Activated naive CD4-positive, alpha-beta T cell treated with anti-CD3 and anti-CD28 coated beads, Interleukin-2, amount 50 U/mL, for 24 hours (primary cell): ENCODE data around the gene DNAJB6.

Experiments used
- H3K27ac Mint-ChIP-seq: one replicate; pipeline ENCODE4 v1.8.0; 2021; ENCODE audit warnings: mild to moderate bottlenecking, mixed read lengths
- H3K27me3 Mint-ChIP-seq: one replicate; pipeline ENCODE4 v1.8.0; 2021; ENCODE audit warnings: mixed read lengths
- H3K36me3 Mint-ChIP-seq: one replicate; pipeline ENCODE4 v1.8.0; 2021; ENCODE audit warnings: mixed read lengths
- H3K4me1 Mint-ChIP-seq: one replicate; pipeline ENCODE4 v1.8.0; 2021; ENCODE audit warnings: mixed read lengths
- H3K4me3 Mint-ChIP-seq: one replicate; pipeline ENCODE4 v1.8.0; 2021; ENCODE audit warnings: mild to moderate bottlenecking, mixed read lengths
- H3K9me3 Mint-ChIP-seq: one replicate; pipeline ENCODE4 v1.8.0; 2021; ENCODE audit warnings: mixed read lengths

DNAJB6 gene

DNA sequence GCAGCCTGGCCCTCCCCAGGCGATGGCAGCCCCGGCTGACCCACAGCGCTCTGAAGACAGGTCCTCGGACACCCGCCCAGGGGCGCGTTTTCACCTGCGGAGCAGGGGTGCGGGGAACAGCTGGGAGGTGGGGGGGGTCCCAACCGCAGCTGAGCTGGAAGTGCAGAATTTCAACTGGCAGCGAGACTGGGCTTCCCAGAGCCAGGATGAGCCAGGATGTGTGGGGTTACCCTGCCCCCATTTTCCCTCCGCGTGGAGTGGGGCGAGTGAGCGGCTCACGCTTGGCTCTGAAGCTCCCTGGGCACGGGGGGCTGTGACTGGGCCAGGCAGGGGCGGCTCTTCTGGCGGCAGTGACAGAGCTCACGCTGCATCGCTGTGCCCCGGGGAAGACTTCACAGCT, 70.2 kb downstream of the DNAJB6 start:
- no peak overlapping the region for H3K4me3 Mint-ChIP-seq
- no peak overlapping the region for H3K27ac Mint-ChIP-seq
- peaks cover 15% of the 10 kb centered on the region for H3K4me1 Mint-ChIP-seq
- H3K9me3 Mint-ChIP-seq: no peaks in the 10 kb centered on the region
- H3K36me3 Mint-ChIP-seq: peaks cover 2% of the 10 kb centered on the region
- H3K27me3 Mint-ChIP-seq: no peaks in the 10 kb centered on the region

GRCh38 chr7:157407512-157408257, 70.9 kb downstream of the DNAJB6 start:
- no peaks in the 10 kb centered on the region for H3K9me3 Mint-ChIP-seq
- H3K4me3 Mint-ChIP-seq: no peak overlapping the region
- no peak overlapping the region for H3K27ac Mint-ChIP-seq
- peaks cover 15% of the 10 kb centered on the region for H3K4me1 Mint-ChIP-seq
- no peaks in the 10 kb centered on the region for H3K27me3 Mint-ChIP-seq
- peaks cover 2% of the 10 kb centered on the region for H3K36me3 Mint-ChIP-seq

DNA sequence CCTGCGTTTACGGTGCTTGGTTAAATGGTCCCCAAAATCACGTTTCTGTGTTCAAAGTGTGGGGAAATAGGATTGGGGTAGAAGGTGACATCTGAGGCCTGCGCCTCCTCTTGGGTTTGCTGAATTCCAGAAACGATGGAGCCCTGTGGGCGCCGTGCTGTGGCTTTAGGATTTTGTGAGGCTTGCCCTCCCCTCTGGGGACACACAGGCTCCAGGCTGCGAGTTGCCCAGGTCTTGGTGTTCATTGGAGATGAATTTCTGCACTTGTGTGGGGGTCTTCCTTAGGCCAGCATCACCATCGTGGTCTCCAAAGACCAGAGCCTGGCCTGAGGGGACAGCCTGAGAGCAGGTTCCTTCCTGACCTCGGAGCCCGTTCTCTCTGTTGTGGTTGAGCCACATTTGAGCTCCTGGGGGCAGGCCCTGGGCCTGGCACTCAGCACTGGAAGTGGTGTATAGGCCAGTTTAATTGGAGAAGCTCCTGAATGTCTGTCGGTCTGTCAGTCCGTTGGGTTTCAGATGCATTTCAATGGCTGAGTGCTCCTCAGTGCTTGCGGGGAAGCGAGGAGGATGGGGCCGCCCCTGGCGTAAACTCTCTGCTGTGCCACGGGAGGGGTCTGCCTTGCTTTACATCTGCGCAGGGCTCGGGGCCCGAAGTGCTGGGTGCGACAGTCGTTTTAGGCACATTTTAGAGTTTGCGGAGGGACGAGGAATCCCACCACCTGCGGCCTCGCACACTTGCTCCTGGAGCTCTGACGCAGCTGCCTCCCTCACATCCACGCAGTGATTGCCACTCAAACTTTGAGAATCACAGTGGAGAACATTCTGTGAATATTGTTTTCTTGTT, 71.7 kb downstream of the DNAJB6 start:
- Mint-ChIP-seq H3K4me1 (peaks cover 7% of the 10 kb centered on the region), H3K4me3 (no peak overlapping the region), H3K27me3 (no peaks in the 10 kb centered on the region), H3K9me3 (no peaks in the 10 kb centered on the region), H3K36me3 (peaks cover 2% of the 10 kb centered on the region), H3K27ac (no peak overlapping the region)

DNA sequence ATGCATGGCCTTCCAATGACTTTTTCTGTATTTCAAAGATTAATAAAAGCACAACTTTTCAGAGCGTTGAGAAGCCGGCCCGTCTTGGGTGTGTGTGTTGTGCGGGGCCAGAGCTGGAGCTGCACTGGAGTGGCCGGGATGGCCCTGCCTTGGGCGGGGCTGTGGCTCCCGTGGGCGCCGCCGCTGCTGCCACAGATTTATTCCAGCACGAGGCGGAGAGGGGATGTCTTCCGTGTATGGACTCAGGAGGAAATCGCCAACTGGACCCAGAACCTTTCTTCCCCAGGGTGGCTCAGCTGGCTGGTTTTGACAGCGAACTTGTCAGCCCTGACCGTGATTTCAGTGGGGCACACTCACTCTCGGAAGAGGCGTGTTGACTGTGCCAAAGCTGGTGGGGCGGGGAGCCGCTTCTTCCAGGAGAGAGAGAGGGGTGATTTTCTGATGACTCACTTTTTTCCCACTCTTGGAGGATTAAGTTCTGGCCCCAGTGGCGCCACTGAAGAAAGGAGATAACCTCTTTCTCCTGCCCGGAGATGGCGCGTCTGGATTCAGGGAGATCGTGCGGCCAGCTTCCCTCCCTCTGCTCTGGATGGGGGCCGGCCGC, 72.4 kb downstream of the DNAJB6 start:
- Mint-ChIP-seq H3K9me3 (no peaks in the 10 kb centered on the region), H3K27ac (no peak overlapping the region), H3K4me1 (peaks cover 6% of the 10 kb centered on the region), H3K4me3 (no peak overlapping the region), H3K27me3 (no peaks in the 10 kb centered on the region), H3K36me3 (peaks cover 2% of the 10 kb centered on the region)

GRCh38 chr7:157409753-157410727, 73.2 kb downstream of the DNAJB6 start:
- Mint-ChIP-seq H3K27me3 (no peaks in the 10 kb centered on the region), H3K4me1 (peaks cover 2% of the 10 kb centered on the region), H3K36me3 (no peaks in the 10 kb centered on the region), H3K9me3 (no peaks in the 10 kb centered on the region), H3K27ac (no peak overlapping the region), H3K4me3 (no peak overlapping the region)

DNA sequence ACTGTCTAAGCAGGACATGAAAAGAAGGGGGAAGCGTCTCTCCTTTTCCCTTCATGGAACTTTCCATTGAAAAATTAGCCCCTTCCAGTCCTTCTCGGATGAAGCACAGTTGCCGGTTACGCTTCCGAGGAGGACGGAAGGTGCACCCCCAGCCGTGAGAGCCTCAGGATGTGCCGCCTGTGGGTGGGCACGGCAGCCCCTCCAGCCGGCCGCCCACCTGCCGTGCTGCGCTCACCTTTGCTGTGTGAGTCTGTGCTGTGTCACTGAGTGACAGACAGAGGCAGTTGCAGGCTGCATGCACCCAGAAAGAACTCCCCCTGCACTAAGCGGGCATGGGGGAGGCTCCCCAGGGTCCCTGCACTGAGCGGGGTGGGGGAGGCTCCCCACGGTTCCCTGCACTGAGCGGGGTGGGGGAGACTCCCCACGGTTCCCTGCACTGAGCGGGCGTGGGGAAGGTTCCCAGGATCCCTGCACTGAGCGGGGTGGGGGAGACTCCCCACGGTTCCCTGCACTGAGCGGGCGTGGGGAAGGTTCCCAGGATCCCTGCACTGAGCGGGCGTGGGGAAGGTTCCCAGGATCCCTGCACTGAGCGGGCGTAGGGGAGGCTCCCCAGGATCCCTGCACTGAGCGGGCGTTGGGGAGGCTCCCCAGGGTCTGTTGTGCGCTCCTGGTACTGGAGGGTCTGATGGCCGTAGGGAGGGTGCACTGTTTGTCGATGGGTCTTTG, 74.2 kb downstream of the DNAJB6 start:
- Mint-ChIP-seq H3K9me3 (no peaks in the 10 kb centered on the region), H3K4me1 (no peaks in the 10 kb centered on the region), H3K36me3 (peaks cover 3% of the 10 kb centered on the region), H3K27me3 (no peaks in the 10 kb centered on the region), H3K27ac (no peak overlapping the region), H3K4me3 (no peak overlapping the region)

GRCh38 chr7:157411580-157411979, 74.8 kb downstream of the DNAJB6 start:
- no peaks in the 10 kb centered on the region for H3K4me1 Mint-ChIP-seq
- no peaks in the 10 kb centered on the region for H3K9me3 Mint-ChIP-seq
- no peak overlapping the region for H3K4me3 Mint-ChIP-seq
- no peaks in the 10 kb centered on the region for H3K27me3 Mint-ChIP-seq
- H3K36me3 Mint-ChIP-seq: peaks cover 3% of the 10 kb centered on the region
- no peak overlapping the region for H3K27ac Mint-ChIP-seq

GRCh38 chr7:157412021-157412443, 75.2 kb downstream of the DNAJB6 start:
- Mint-ChIP-seq H3K27ac (no peak overlapping the region), H3K9me3 (no peaks in the 10 kb centered on the region)

GRCh38 chr7:157412491-157413180, 75.8 kb downstream of the DNAJB6 start:
- no peak overlapping the region for H3K27ac Mint-ChIP-seq
- H3K4me3 Mint-ChIP-seq: no peak overlapping the region
- H3K36me3 Mint-ChIP-seq: peaks cover 5% of the 10 kb centered on the region
- H3K4me1 Mint-ChIP-seq: no peaks in the 10 kb centered on the region
- no peaks in the 10 kb centered on the region for H3K9me3 Mint-ChIP-seq
- no peaks in the 10 kb centered on the region for H3K27me3 Mint-ChIP-seq

More at GRCh38 chr7:157412021-157412443, 75.2 kb downstream of the DNAJB6 start:
- no peaks in the 10 kb centered on the region for H3K27me3 Mint-ChIP-seq
- peaks cover 4% of the 10 kb centered on the region for H3K36me3 Mint-ChIP-seq
- H3K4me3 Mint-ChIP-seq: no peak overlapping the region
- H3K4me1 Mint-ChIP-seq: no peaks in the 10 kb centered on the region

DNA sequence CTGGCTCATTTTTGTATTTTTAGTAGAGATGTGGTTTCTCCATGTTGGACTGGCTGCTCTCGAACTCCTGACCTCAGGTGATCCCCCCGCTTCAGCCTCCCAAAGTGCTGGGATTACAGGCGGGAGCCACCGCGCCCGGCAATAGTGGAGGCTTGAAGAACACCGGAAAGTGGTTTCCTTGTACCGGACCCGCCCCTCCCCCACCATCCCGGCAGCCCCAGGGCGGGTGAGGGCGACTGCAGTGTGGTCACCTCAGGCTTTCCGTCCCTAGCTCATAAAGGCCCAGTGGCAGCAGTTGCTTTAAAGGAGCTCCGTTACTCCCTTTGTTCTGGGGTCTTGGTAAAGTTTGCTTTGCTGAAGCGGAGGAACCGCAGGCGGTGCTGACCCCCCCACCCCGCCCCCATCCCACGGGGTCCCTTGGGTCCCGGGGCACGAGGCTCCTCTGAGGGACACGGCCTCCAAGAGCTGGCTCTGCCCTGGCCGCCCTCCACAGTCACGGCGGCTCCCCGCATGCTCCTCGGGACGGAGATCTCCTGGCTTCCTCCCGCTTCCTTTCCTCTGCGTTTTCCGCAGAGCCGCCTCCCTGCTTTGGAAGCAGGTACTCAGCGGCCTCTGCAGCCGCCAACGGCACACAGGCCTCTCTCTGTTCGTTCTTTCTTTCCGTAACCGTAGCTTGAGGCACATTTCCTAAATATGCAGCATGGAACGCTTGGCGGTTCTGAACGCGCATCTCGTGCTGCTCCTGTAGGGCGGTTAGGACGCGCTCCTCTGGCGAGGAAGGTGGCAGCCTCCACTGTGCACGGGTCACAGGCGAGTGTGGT, 77.3 kb downstream of the DNAJB6 start:
- no peaks in the 10 kb centered on the region for H3K27me3 Mint-ChIP-seq
- peaks cover 5% of the 10 kb centered on the region for H3K36me3 Mint-ChIP-seq
- no peaks in the 10 kb centered on the region for H3K4me1 Mint-ChIP-seq
- H3K27ac Mint-ChIP-seq: no peak overlapping the region
- no peak overlapping the region for H3K4me3 Mint-ChIP-seq
- H3K9me3 Mint-ChIP-seq: no peaks in the 10 kb centered on the region

DNA sequence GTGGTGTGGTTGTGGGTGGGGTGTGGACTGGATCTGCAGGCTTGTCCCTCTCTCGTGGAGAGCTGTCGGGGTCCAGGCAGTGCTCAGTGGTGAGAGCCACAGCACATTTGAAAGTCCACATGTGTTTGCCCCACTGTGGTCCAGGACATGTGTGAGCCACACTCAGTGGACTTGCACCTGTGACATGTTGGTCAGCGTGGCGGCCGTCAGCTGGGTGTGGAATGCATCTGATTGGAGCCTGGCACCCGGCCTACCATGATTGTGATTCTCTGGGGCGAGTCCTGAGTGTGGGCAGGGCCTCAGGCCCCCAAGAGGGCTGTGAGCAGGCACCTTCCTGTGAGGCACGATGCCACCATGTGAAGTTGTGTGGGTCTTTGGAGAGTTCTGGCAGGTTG, 77.9 kb downstream of the DNAJB6 start:
- no peak overlapping the region for H3K4me3 Mint-ChIP-seq
- H3K27ac Mint-ChIP-seq: no peak overlapping the region
- no peaks in the 10 kb centered on the region for H3K4me1 Mint-ChIP-seq
- no peaks in the 10 kb centered on the region for H3K9me3 Mint-ChIP-seq
- no peaks in the 10 kb centered on the region for H3K27me3 Mint-ChIP-seq
- peaks cover 5% of the 10 kb centered on the region for H3K36me3 Mint-ChIP-seq

GRCh38 chr7:157415486-157415885, 78.7 kb downstream of the DNAJB6 start:
- Mint-ChIP-seq H3K27me3 (no peaks in the 10 kb centered on the region), H3K4me1 (no peaks in the 10 kb centered on the region), H3K4me3 (no peak overlapping the region), H3K27ac (no peak overlapping the region), H3K36me3 (peaks cover 5% of the 10 kb centered on the region), H3K9me3 (no peaks in the 10 kb centered on the region)

DNA sequence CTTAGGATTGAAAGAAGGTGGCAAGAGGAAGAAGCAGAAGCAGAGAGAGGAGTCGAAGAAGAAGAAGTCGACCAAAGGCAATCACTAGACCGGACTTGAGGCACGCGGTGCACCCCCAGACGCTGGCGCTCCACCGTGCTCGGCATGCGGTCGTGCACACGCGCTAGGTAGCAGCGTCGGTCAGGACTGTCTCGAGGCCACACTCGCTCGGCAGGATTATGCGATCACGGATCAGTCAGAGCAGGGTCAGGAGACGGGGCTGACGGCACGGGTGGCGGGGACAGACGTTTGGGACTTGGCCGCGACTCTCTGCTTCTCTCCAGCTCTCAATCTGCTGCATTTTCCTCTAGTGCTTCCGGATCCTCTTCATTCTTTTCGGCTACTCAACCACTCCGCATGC, 79.2 kb downstream of the DNAJB6 start:
- Mint-ChIP-seq H3K4me3 (no peak overlapping the region), H3K9me3 (no peaks in the 10 kb centered on the region), H3K36me3 (peaks cover 5% of the 10 kb centered on the region), H3K4me1 (no peaks in the 10 kb centered on the region), H3K27me3 (no peaks in the 10 kb centered on the region), H3K27ac (no peak overlapping the region)
